GM12874 (cell line): ENCODE data around the gene KDM1A.

Source experiments
- CTCF ChIP-seq: IDR thresholded peaks from 2 replicates; pipeline ENCODE4 v1.5.1; 2011; ENCODE audit warnings: low read depth, mild to moderate bottlenecking, control low read depth, low read length, moderate library complexity; ENCODE audit not compliant: insufficient read depth

KDM1A gene

DNA sequence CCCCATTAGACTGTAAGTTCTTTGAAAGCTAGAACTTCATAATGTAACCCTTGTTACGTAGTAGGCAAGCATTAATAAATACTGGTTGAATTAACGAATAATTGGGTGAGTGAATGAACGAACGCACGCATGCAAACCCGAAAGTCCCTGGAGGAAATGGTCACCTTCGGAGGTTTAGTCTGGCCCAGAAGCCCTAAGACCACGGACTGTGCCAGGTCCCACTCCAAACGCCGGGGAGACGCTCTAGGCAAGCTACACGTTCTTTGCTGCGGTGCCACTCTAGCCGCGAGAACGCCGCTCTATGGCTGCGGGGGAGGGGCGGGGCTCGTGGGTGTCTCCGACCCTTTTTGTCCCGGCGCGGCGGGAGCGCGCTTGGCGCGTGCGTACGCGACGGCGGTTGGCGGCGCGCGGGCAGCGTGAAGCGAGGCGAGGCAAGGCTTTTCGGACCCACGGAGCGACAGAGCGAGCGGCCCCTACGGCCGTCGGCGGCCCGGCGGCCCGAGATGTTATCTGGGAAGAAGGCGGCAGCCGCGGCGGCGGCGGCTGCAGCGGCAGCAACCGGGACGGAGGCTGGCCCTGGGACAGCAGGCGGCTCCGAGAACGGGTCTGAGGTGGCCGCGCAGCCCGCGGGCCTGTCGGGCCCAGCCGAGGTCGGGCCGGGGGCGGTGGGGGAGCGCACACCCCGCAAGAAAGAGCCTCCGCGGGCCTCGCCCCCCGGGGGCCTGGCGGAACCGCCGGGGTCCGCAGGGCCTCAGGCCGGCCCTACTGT lies at the start of gene KDM1A:
TSS of gene KDM1A (plus strand) at position 375 of the 769 bp plus-strand sequence. CDS start at position 504, 129 bp downstream.
- peak; percentile 47 for TF ChIP-seq CTCF

GRCh38 chr1:22970096-22970495 lies 49.2 kb upstream of the KDM1A start:
- no peak for TF ChIP-seq CTCF

DNA sequence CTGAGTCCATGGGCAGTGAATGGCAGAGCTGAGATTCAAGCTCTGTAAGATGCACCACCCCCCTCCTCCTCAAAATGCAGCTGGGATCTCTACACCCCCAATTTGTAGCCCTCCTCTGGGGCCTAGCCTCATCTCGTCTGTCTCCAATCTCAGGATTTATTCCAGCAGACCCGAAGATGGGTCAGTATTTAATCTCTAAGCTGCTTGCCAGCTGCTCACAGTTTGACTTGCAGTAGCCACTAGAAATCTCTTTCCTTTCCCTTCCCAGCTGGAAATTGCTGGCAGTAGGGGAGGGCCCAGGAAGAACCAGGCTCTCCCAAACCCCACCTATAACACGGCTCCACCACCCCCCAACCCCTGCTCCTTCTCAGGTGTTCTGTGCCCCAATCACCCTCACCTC lies 48.1 kb upstream of the KDM1A start:
- TF ChIP-seq CTCF, result no peak

- TF ChIP-seq CTCF, result no peak
Measured at GRCh38 chr1:22971611-22972405, 47.5 kb upstream of the KDM1A start.

- TF ChIP-seq CTCF, result no peak
Measured at GRCh38 chr1:22972760-22973159, 46.5 kb upstream of the KDM1A start, which contains the start of gene LACTBL1. TSS of gene LACTBL1 (minus strand) at chr1:22972866. CDS start at chr1:22972316, 550 bp downstream.

DNA sequence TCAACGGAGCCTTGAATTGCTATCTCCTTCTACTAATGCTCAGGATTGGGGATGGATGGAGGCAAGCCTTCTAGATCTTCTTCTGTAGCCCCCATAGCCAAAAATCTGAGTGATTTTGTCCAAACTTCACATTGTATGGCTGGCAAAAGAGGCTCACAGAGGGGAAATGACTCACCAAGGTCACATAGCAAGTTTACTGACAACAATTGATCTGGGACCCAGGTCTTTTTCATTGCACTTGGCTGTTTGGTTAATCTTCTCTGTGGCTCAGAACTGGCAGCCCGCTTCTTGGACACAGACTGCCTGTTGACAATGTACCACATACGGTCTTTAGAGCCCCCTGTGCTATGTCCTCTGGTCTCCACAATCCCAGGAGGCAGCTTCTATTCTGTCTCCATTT lies 43.6 kb upstream of the KDM1A start:
- TF ChIP-seq CTCF, result no peak

DNA sequence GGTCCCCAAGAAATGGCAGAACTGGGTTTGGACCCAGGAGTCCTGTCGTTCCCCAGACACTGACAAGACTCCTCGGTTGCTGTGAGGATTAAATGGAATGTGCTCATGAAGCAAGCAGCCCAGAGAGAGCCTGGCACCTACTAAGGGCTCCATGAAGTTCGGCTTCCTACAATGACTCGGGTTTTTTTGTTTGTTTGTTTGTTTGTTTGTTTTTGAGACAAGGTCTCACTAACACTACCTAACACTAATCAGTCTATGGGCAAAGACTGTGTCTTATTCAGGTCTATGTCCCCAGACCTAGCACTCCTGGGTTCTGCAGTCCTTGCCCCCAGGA lies 43.2 kb upstream of the KDM1A start:
- no peak for TF ChIP-seq CTCF
